Lung (tissue), 12 donors: ENCODE results near the gene EMX1. TPM values are rescaled to one million over a fixed set of nuclear protein-coding genes. Genes with fewer than 3 reads are reported as not detected.

Experiments
- ATAC-seq: fragments of 200-7000 bp; cut with Tn5 transposase; one replicate; pipeline ENCODE4 v1.9.1; 2020; ENCODE audit warnings: moderate number of reproducible peaks; ENCODE audit not compliant: insufficient read depth, low FRiP score
- DNase-seq, 3 donors: peaks; one replicate each; pipeline ENCODE4 v3.0.0-alpha.2; 2013 to 2017
- H3K27ac ChIP-seq, 2 donors: one replicate each; pipeline ENCODE4 v1.5.1; 2013; ENCODE audit warnings: mild to moderate bottlenecking in 2 of 2, moderate library complexity in 2 of 2, control low read depth in 1 of 2, inconsistent platforms in 1 of 2, low read depth in 1 of 2, low read length in 1 of 2
- H3K27me3 ChIP-seq, 3 donors: one replicate each; pipeline ENCODE4 v1.5.1; 2013; ENCODE audit warnings: low read length in 2 of 3; ENCODE audit not compliant: control insufficient read depth in 3 of 3, insufficient read depth in 3 of 3
- H3K36me3 ChIP-seq, 4 donors: one replicate each; pipeline ENCODE4 v1.5.1; 2013; ENCODE audit warnings: low read length in 4 of 4, mild to moderate bottlenecking in 1 of 4, moderate library complexity in 1 of 4; ENCODE audit not compliant: control insufficient read depth in 4 of 4, insufficient read depth in 4 of 4
- H3K4me1 ChIP-seq, 5 donors: one replicate each; pipeline ENCODE4 v1.5.1; 2013; ENCODE audit warnings: low read length in 5 of 5, mild to moderate bottlenecking in 2 of 5, moderate library complexity in 1 of 5; ENCODE audit not compliant: control insufficient read depth in 5 of 5, insufficient read depth in 5 of 5
- H3K4me3 ChIP-seq: one replicate; pipeline ENCODE4 v1.5.1; 2013; ENCODE audit warnings: mild to moderate bottlenecking, control low read depth, moderate library complexity
- H3K9ac ChIP-seq, 2 donors: one replicate each; pipeline ENCODE4 v1.5.1; 2013; ENCODE audit warnings: low read length in 2 of 2, control low read depth in 1 of 2; ENCODE audit not compliant: insufficient read depth in 1 of 2
- H3K9me3 ChIP-seq, 4 donors: one replicate each; pipeline ENCODE4 v1.5.1; 2013; ENCODE audit warnings: low read length in 3 of 4, mild to moderate bottlenecking in 1 of 4, moderate library complexity in 1 of 4; ENCODE audit not compliant: control insufficient read depth in 4 of 4, insufficient read depth in 3 of 4
- CTCF ChIP-seq: IDR thresholded peaks from 2 replicates; pipeline ENCODE4 v1.5.1; 2012; ENCODE audit warnings: mild to moderate bottlenecking; ENCODE audit errors: control extremely low read depth, extremely low read depth
- WGBS, 2 donors: extraction: QIAGEN DNeasy Blood & Tissue Kit; methylation state at CpG; one replicate each; pipeline ENCODE4 v1.1.7; 2013; 5-methylcytosine and 5-hydroxymethylcytosine counted together
- polyA plus RNA-seq, 2 donors: library from polyadenylated mRNA; stranded (reverse); fragments of 200-250 nt; gene quantifications; one replicate each; pipeline ENCODE4 v1.2.1, GENCODE V29; 2013
- total RNA-seq, 2 donors: library from RNA; depleted of rRNA in 1 of 2; stranded (reverse); fragments of >200 nt in 1 of 2; gene quantifications; one replicate each; pipeline ENCODE4 v1.2.1, GENCODE V29; 2014 to 2021
- donor health status: control.
- donor health status: control.
- donor health status: Bipolar disorder and iron deficiency.
- donor health status: healthy.
- donor health status: DM: yes; HTN: yes; CAD: no.

Gene EMX1
- total and polyA plus RNA-seq, 4 donors, result 0.02 to 0.12 TPM; not detected in 2

GRCh38 chr2:72979896-72980295 lies 62.6 kb downstream of the EMX1 start:
- H3K4me3 ChIP-seq, result no peak overlapping the region
- H3K27me3 ChIP-seq, result no peaks in the 10 kb centered on the region
- peaks cover 0 to 14% (median 0%) of the 10 kb centered on the region in 5 donors for H3K4me1 ChIP-seq
- peaks cover 0 to 6% (median 0%) of the 10 kb centered on the region in 4 donors for H3K36me3 ChIP-seq
- WGBS, 2 donors, result 33% methylated on average over 3 of the region's 3 CpGs
- peak in 1 of 3 donors; percentile 7 for DNase-seq
- TF ChIP-seq CTCF, result no peak
- no peak overlapping the region for H3K27ac ChIP-seq
- H3K9me3 ChIP-seq, result peaks cover 0 to 3% (median 0%) of the 10 kb centered on the region in 4 donors
- peak; percentile 72 for ATAC-seq
- H3K9ac ChIP-seq, result no peak overlapping the region

- Histone ChIP-seq H3K27me3 (no peaks in the 10 kb centered on the region), H3K36me3 (peaks cover 0 to 6% (median 0%) of the 10 kb centered on the region in 4 donors), H3K27ac (no peak overlapping the region), H3K9ac (no peak overlapping the region), H3K4me1 (peaks cover 0 to 14% (median 0%) of the 10 kb centered on the region in 5 donors), H3K4me3 (no peak overlapping the region), H3K9me3 (peaks cover 0 to 3% (median 0%) of the 10 kb centered on the region in 4 donors)
- ATAC-seq (no peak), DNase-seq (no peak)
- no peak for TF ChIP-seq CTCF
- WGBS, 2 donors, result 86 to 87% methylated on average over 11 of the region's 11 CpGs
Measured at GRCh38 chr2:72980535-72981217, 63.4 kb downstream of the EMX1 start.

GRCh38 chr2:72981536-72981935 lies 64.2 kb downstream of the EMX1 start:
- H3K9ac ChIP-seq, result no peak overlapping the region
- H3K36me3 ChIP-seq, result peaks cover 0 to 6% (median under 1%) of the 10 kb centered on the region in 4 donors
- no peak overlapping the region for H3K27ac ChIP-seq
- WGBS, 2 donors, result 93 to 96% methylated on average over 5 of the region's 5 CpGs
- DNase-seq (no peak), ATAC-seq (no peak)
- peaks cover 0 to 14% (median 0%) of the 10 kb centered on the region in 5 donors for H3K4me1 ChIP-seq
- peaks cover 0 to 3% (median 0%) of the 10 kb centered on the region in 4 donors for H3K9me3 ChIP-seq
- no peak overlapping the region for H3K4me3 ChIP-seq
- H3K27me3 ChIP-seq, result no peaks in the 10 kb centered on the region
- no peak for TF ChIP-seq CTCF

- Histone ChIP-seq H3K9me3 (peaks cover 0 to 3% (median 0%) of the 10 kb centered on the region in 4 donors), H3K4me3 (no peak overlapping the region), H3K4me1 (peaks cover 0 to 14% (median 0%) of the 10 kb centered on the region in 5 donors), H3K36me3 (peaks cover 0 to 6% (median 2%) of the 10 kb centered on the region in 4 donors), H3K9ac (no peak overlapping the region), H3K27me3 (no peaks in the 10 kb centered on the region), H3K27ac (no peak overlapping the region)
- DNase-seq (no peak), ATAC-seq (no peak)
- TF ChIP-seq CTCF, result no peak
- 95 to 97% methylated on average over 2 of the region's 2 CpGs for WGBS, 2 donors
Measured at GRCh38 chr2:72982219-72982618, 64.9 kb downstream of the EMX1 start.
